ENCODE results near the gene KCNJ13.

- no peak for TF ChIP-seq POLR2A (IDR thresholded peaks at IDR 0.05; ENCODE audit: low read length)
- no peak for TF ChIP-seq GATA1 (IDR thresholded peaks at IDR 0.05; ENCODE audit: low read depth, low read length)
These were observed 41.4 kb upstream of the KCNJ13 start for GRCh38 chr2:232817756-232818155.

Data from erythroblast (primary cell).